Activated naive CD4-positive, alpha-beta T cell treated with Interleukin-2 at 50 U/mL for 16 hours (primary cell): ENCODE results near the gene EOGT.

ENCODE experiments used
- DNase-seq: peaks from one replicate; pipeline ENCODE4 v3.0.0-alpha.2; 2020

The EOGT gene

GRCh38 chr3:69008980-69009379, 4.5 kb downstream of the EOGT start:
- DNase-seq: no peak

- no peak for DNase-seq
These were observed 7.5 kb downstream of the EOGT start for GRCh38 chr3:69005791-69006482.

GRCh38 chr3:69005071-69005790, 8.3 kb downstream of the EOGT start:
- DNase-seq: no peak

GRCh38 chr3:69004138-69004537, 9.3 kb downstream of the EOGT start:
- DNase-seq: no peak

GRCh38 chr3:68999605-69000004, 13.9 kb downstream of the EOGT start:
- no peak for DNase-seq

GRCh38 chr3:68999158-68999557, 14.3 kb downstream of the EOGT start:
- DNase-seq: no peak

- no peak for DNase-seq
These were observed 15.6 kb downstream of the EOGT start for GRCh38 chr3:68997887-68998286.

- no peak for DNase-seq
These were observed 17.0 kb downstream of the EOGT start for GRCh38 chr3:68996356-68996995.

GRCh38 chr3:68988740-68989139, 24.7 kb downstream of the EOGT start:
- no peak for DNase-seq

GRCh38 chr3:68987322-68987721, 26.2 kb downstream of the EOGT start:
- DNase-seq: no peak

GRCh38 chr3:68986496-68987208, 26.8 kb downstream of the EOGT start:
- no peak for DNase-seq

GRCh38 chr3:68985146-68985790, 28.2 kb downstream of the EOGT start:
- DNase-seq: no peak

GRCh38 chr3:68984011-68984530, 29.4 kb downstream of the EOGT start:
- no peak for DNase-seq

GRCh38 chr3:68977486-68978167, 35.9 kb downstream of the EOGT start:
- no peak for DNase-seq

GRCh38 chr3:68974711-68975110, 38.8 kb downstream of the EOGT start:
- DNase-seq: no peak

- DNase-seq: no peak
These were observed 39.8 kb downstream of the EOGT start for GRCh38 chr3:68973639-68974038.

- DNase-seq: peak; percentile 12
These were observed 41.0 kb downstream of the EOGT start for GRCh38 chr3:68972358-68972979.

- DNase-seq: no peak
These were observed 48.8 kb downstream of the EOGT start for GRCh38 chr3:68964694-68965093.

GRCh38 chr3:68963891-68964290, 49.6 kb downstream of the EOGT start:
- no peak for DNase-seq

- DNase-seq: no peak
These were observed 50.1 kb downstream of the EOGT start for GRCh38 chr3:68963376-68963775.

- DNase-seq: no peak
These were observed 54.6 kb downstream of the EOGT start for GRCh38 chr3:68958932-68959331.

GRCh38 chr3:68957895-68958294, 55.6 kb downstream of the EOGT start:
- DNase-seq: no peak
